ENCODE results near the gene RPL31.

RPL31 gene

GRCh38 chr2:100964681-100965169, 37.4 kb upstream of the RPL31 start:
- no peaks in the 10 kb centered on the region for H4K20me1 ChIP-seq (ENCODE audit: insufficient read depth, low read length)
- no peaks in the 10 kb centered on the region for H3K9me2 ChIP-seq (ENCODE audit: low read depth, low read length)
- no peak overlapping the region for H3K9ac ChIP-seq (ENCODE audit: low read length)
- TF ChIP-seq CTCF (IDR thresholded peaks at IDR 0.05; ENCODE audit: low read length) (no peak), EZH2 (IDR thresholded peaks at IDR 0.05; ENCODE audit: borderline replicate concordance, low read length) (no peak)
- H3F3A ChIP-seq (ENCODE audit: insufficient read depth, low read length): no peaks in the 10 kb centered on the region
- no peaks in the 10 kb centered on the region for H3K4me1 ChIP-seq (ENCODE audit: insufficient read depth, low read length, severe bottlenecking)
- no peak overlapping the region for H3K4me2 ChIP-seq (ENCODE audit: low read length)
- H3K36me3 ChIP-seq (ENCODE audit: insufficient read depth, low read length): no peaks in the 10 kb centered on the region
- no peak overlapping the region for H2AFZ ChIP-seq (ENCODE audit: low read length)
- no peaks in the 10 kb centered on the region for H3K79me2 ChIP-seq (ENCODE audit: insufficient read depth, low read length)
- no peak overlapping the region for H3K4me3 ChIP-seq (ENCODE audit: low read depth, low read length, poor library complexity, severe bottlenecking)
- H3K9me3 ChIP-seq (ENCODE audit: low read length): no peaks in the 10 kb centered on the region
- H3K27ac ChIP-seq (ENCODE audit: low read depth, low read length, poor library complexity, severe bottlenecking): no peak overlapping the region
- H3K27me3 ChIP-seq (ENCODE audit: insufficient read depth, low read length): no peaks in the 10 kb centered on the region

GRCh38 chr2:100965596-100965995, 36.5 kb upstream of the RPL31 start:
- Histone ChIP-seq H4K20me1 (ENCODE audit: insufficient read depth, low read length) (no peaks in the 10 kb centered on the region), H3K27me3 (ENCODE audit: insufficient read depth, low read length) (no peaks in the 10 kb centered on the region), H2AFZ (ENCODE audit: low read length) (no peak overlapping the region), H3K4me2 (ENCODE audit: low read length) (no peak overlapping the region), H3F3A (ENCODE audit: insufficient read depth, low read length) (no peaks in the 10 kb centered on the region), H3K27ac (ENCODE audit: low read depth, low read length, poor library complexity, severe bottlenecking) (no peak overlapping the region), H3K9me2 (ENCODE audit: low read depth, low read length) (no peaks in the 10 kb centered on the region), H3K36me3 (ENCODE audit: insufficient read depth, low read length) (no peaks in the 10 kb centered on the region; the same call in 1 of the 2 replicates), H3K9ac (ENCODE audit: low read length) (no peak overlapping the region), H3K4me3 (ENCODE audit: low read depth, low read length, poor library complexity, severe bottlenecking) (no peak overlapping the region), H3K9me3 (ENCODE audit: low read length) (no peaks in the 10 kb centered on the region), H3K79me2 (ENCODE audit: insufficient read depth, low read length) (no peaks in the 10 kb centered on the region), H3K4me1 (ENCODE audit: insufficient read depth, low read length, severe bottlenecking) (no peaks in the 10 kb centered on the region)
- TF ChIP-seq EZH2 (IDR thresholded peaks at IDR 0.05; ENCODE audit: borderline replicate concordance, low read length) (no peak), CTCF (IDR thresholded peaks at IDR 0.05; ENCODE audit: low read length) (no peak)

- no peaks in the 10 kb centered on the region; the same call in 1 of the 2 replicates for H3K36me3 ChIP-seq (ENCODE audit: insufficient read depth, low read length)
- H3K4me1 ChIP-seq (ENCODE audit: insufficient read depth, low read length, severe bottlenecking): no peaks in the 10 kb centered on the region
- no peaks in the 10 kb centered on the region for H3K9me2 ChIP-seq (ENCODE audit: low read depth, low read length)
- H3K27ac ChIP-seq (ENCODE audit: low read depth, low read length, poor library complexity, severe bottlenecking): no peak overlapping the region
- no peak overlapping the region for H3K4me2 ChIP-seq (ENCODE audit: low read length)
- no peak overlapping the region for H2AFZ ChIP-seq (ENCODE audit: low read length)
- no peaks in the 10 kb centered on the region for H4K20me1 ChIP-seq (ENCODE audit: insufficient read depth, low read length)
- TF ChIP-seq CTCF (IDR thresholded peaks at IDR 0.05; ENCODE audit: low read length): no peak
- TF ChIP-seq EZH2 (IDR thresholded peaks at IDR 0.05; ENCODE audit: borderline replicate concordance, low read length): no peak
- H3F3A ChIP-seq (ENCODE audit: insufficient read depth, low read length): no peaks in the 10 kb centered on the region
- no peaks in the 10 kb centered on the region for H3K79me2 ChIP-seq (ENCODE audit: insufficient read depth, low read length)
- no peak overlapping the region for H3K4me3 ChIP-seq (ENCODE audit: low read depth, low read length, poor library complexity, severe bottlenecking)
- H3K9me3 ChIP-seq (ENCODE audit: low read length): no peaks in the 10 kb centered on the region
- H3K27me3 ChIP-seq (ENCODE audit: insufficient read depth, low read length): no peaks in the 10 kb centered on the region
- H3K9ac ChIP-seq (ENCODE audit: low read length): no peak overlapping the region
Measured at GRCh38 chr2:100967716-100968115, 34.4 kb upstream of the RPL31 start.

Data from OCI-LY1 (cell line).